ENCODE measurements around the gene LARP4B.

The LARP4B gene

DNA sequence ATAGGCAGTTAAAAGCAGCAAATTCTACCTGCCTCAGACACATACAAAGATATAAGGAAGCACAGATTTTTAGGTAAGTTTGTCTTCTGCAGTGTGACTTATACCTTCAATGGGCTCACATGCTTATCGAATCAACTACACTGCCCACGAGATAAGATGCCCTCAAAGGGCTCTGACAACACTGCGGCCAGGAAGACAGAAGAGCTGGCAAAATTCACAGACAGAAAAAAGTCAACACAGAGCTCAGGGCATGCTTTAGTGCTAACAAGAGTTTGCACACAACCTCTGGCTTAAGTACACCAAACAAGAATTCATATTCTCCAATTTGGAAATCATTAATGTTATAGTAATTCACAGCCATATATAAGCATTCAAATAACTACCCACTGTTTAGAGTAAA is 62.3 kb downstream of the LARP4B start:
- H3K4me3 ChIP-seq (ENCODE audit: low read length) = no peak overlapping the region
- TF ChIP-seq, protein P1, sequence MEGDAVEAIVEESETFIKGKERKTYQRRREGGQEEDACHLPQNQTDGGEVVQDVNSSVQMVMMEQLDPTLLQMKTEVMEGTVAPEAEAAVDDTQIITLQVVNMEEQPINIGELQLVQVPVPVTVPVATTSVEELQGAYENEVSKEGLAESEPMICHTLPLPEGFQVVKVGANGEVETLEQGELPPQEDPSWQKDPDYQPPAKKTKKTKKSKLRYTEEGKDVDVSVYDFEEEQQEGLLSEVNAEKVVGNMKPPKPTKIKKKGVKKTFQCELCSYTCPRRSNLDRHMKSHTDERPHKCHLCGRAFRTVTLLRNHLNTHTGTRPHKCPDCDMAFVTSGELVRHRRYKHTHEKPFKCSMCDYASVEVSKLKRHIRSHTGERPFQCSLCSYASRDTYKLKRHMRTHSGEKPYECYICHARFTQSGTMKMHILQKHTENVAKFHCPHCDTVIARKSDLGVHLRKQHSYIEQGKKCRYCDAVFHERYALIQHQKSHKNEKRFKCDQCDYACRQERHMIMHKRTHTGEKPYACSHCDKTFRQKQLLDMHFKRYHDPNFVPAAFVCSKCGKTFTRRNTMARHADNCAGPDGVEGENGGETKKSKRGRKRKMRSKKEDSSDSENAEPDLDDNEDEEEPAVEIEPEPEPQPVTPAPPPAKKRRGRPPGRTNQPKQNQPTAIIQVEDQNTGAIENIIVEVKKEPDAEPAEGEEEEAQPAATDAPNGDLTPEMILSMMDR (conservative IDR thresholded peaks at IDR 0.05; ENCODE audit: low read length) = no peak
- DNase-seq (ENCODE audit: low read depth) = no peak

DNA sequence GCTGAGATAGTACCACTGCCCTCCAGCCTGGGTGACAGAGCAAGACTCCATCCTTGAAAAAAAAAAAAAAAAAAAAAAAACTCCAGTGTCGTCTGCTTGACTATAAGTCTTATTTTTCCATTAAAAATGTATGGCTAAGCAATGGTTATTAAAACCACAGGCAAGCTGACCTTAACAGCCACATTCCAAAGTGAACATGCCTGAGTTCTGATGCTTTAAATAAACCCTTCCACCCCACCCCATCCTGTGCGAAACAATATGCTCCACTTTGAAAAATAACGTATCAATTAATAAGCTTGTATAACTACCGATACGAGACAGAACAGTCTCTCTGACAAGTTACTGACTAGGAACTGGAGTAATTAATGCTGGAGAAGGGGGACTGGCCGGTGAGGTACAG is 63.7 kb downstream of the LARP4B start:
- TF ChIP-seq, protein P1 (conservative IDR thresholded peaks at IDR 0.05; ENCODE audit: low read length) = no peak
- no peak for DNase-seq (ENCODE audit: low read depth)
- no peak overlapping the region for H3K4me3 ChIP-seq (ENCODE audit: low read length)

DNA sequence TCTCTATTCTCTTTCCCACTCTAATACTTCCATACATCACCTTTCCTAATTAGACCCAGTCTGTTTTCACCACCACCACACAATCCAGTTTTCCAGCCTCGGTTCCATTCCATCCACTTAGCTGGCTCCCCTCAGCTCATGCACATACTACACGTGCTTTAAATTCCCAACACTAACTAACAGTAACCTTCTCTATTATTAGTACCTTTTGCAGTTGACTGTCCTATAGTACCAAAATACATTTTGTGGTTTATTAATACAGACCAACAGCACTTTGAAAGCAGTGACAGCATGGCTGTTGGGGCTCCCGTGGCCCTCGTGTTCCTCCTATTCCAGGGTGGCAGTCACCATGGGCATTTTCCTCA is 64.9 kb downstream of the LARP4B start:
- TF ChIP-seq, protein P1 (conservative IDR thresholded peaks at IDR 0.05; ENCODE audit: low read length) = no peak
- H3K4me3 ChIP-seq (ENCODE audit: low read length) = no peak overlapping the region
- DNase-seq (ENCODE audit: low read depth) = no peak

DNA sequence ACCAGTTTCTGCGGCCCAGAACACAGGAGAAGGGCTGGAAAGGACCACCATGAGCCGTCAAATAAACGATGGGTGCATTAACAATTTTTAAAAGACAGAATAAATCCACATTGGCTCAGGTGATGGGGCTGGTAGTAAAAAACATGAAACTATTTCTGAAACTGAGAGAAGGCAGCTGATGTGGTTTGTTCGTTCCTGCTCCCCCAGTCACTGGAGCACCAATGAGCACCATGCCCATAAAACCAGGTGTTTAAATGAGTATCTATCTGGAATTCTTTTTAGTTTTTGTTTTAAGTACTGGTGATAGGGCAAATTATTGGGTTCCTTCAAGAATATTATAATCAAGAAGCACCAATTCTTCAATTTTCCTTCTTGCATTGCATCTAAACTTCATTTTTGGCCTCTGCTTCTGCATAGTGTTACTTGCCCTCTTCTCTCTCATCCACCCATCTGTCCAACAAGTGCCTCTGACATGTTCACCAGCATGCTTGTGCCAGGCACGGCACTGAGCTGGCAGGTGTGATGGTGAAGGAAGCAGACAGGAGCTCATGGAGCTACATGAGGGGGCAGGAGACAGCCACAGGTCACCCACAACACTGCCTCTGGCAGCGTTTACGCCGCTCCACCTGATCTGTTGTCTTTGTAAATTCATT is 65.5 kb downstream of the LARP4B start:
- H3K4me3 ChIP-seq (ENCODE audit: low read length) = no peak overlapping the region
- TF ChIP-seq, protein P1 (conservative IDR thresholded peaks at IDR 0.05; ENCODE audit: low read length) = no peak
- DNase-seq (ENCODE audit: low read depth) = no peak

DNA sequence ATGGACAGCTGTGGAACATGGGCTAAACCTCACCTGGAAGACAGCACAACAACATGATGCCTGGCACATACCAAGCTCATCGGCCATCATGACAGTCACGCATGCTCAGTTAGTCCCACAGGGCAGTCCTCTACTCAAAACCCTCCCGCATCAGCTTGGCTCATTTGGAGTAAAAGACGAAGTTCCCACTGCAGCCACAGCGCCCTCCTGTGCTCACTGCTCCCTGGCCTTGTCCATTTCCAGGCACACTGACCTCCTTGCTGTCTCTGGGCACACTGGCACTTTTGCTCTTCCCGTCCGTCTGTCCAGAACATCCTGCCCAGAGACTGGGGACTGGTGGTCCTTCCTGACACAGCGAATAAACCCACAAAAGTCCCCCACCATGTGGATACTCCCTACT is 66.2 kb downstream of the LARP4B start:
- no peak for DNase-seq (ENCODE audit: low read depth)
- no peak overlapping the region for H3K4me3 ChIP-seq (ENCODE audit: low read length)
- TF ChIP-seq, protein P1 (conservative IDR thresholded peaks at IDR 0.05; ENCODE audit: low read length) = no peak

DNA sequence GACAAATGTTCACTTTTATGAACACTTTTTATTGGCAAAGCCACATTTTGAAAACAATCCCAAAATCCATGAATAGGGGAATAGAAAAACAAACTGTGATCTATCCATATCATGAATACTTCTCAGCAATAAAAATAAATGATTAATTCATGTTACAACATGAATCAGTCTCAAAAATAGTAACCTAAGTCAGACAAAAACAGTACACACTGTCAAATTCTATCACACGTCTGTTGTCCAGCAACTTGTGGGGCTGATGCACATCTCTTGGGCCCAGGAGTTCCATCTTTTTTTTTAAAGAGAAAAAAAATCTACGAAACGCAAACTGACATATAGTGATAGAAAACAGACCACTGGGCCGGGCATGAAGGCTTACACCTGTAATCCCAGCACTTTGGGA is 71.0 kb downstream of the LARP4B start:
- TF ChIP-seq, protein P1 (conservative IDR thresholded peaks at IDR 0.05; ENCODE audit: low read length) = no peak
- H3K4me3 ChIP-seq (ENCODE audit: low read length) = no peak overlapping the region
- DNase-seq (ENCODE audit: low read depth) = no peak

DNA sequence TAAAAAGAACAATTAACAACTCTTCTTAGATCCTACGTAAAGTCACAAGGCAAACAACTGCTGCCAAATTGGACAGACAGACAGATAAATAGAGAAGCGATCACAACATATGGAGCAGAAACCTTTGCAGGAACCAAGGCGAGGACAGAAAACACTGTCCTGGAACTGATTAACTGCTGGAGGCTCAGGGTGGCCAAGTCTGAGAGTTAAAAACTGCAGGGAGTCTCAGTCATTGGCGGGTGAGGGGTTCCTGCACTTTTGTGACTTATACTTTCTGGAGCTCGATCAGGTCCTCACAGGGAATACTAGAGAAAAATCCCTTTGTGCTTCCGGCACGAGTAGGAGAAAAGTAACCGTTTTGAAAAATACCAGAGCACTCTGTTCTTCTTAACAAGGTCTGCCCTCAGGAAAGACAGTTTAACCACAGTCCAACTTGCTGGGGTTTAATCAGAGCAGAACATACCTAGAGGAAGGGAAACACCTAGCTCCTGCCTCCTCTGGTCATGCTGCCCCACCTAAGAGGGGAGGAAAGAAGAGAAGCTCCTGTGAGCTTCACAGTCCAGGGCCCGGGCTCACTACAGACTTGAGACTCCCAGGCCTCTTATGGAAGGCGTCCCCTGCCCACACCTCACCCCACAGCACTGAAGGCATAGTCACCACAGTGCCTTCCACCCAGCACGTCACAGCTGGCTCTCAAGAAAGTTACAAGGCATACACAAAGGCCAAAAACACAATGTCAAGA is 74.9 kb downstream of the LARP4B start:
- TF ChIP-seq, protein P1 (conservative IDR thresholded peaks at IDR 0.05; ENCODE audit: low read length) = no peak
- DNase-seq (ENCODE audit: low read depth) = no peak
- no peak overlapping the region for H3K4me3 ChIP-seq (ENCODE audit: low read length)
